Measurements from ENCODE around the gene CASTOR1.

Gene CASTOR1

GRCh38 chr22:30288419-30289140 lies 725 bp downstream of the CASTOR1 start:
- H3K9me3 ChIP-seq, result no peaks in the 10 kb centered on the region
- no peak for TF ChIP-seq CTCF (IDR thresholded peaks at IDR 0.05; ENCODE audit: low read depth, low read length)
- no peaks in the 10 kb centered on the region for H3K36me3 ChIP-seq
- H3K27me3 ChIP-seq, result no peaks in the 10 kb centered on the region
- peak overlapping the region; percentile 63 for H3K4me3 ChIP-seq (ENCODE audit: low read depth, low read length)
- H3K4me1 ChIP-seq, result peaks cover 16% of the 10 kb centered on the region
- DNase-seq, result no peak

DNA sequence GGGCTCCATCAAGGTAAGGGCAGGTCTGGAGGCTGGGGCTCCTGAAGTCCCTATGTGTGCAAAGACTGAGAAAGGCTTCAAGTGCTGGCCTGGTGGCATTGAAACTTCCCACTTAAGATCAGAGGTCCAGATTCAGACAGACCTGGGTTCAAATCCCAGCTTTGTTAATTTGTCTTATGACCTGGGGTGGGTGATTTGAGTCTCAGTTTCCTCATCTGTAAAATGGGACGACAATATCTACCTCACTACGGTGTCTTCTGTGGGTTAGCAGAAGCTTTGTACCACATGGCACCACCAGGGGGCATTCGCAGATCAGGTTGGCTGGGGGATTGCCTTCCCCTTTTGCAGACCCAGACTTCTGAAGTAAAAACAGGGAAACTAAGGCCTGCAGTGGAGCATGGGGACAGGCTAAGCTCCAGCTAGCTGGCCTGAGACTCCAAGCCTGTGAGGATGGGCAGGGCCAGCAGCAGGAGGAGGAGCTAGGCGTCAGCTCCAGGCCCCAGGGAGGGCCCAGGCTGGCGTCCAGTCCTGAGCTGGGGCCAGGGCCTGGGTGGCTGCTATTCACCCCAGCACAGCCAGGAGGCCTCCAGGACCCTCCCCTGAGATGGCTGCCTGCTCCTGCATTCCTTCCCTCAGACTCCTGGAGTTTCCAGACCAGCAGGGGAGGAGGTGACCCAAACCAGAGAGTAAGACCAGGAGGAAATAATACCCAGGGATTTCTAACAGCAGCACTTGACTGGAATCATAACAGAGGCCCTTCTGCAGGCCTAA lies 1.5 kb downstream of the CASTOR1 start:
- TF ChIP-seq CTCF (IDR thresholded peaks at IDR 0.05; ENCODE audit: low read depth, low read length), result peak; percentile 76
- H3K36me3 ChIP-seq, result no peaks in the 10 kb centered on the region
- H3K27me3 ChIP-seq, result no peaks in the 10 kb centered on the region
- H3K4me1 ChIP-seq, result peaks cover 16% of the 10 kb centered on the region
- no peaks in the 10 kb centered on the region for H3K9me3 ChIP-seq
- H3K4me3 ChIP-seq (ENCODE audit: low read depth, low read length), result no peak overlapping the region
- DNase-seq, result peak; percentile 84

GRCh38 chr22:30286813-30287647 lies 2.3 kb downstream of the CASTOR1 start:
- DNase-seq, result peak; percentile 83
- Histone ChIP-seq H3K27me3 (no peaks in the 10 kb centered on the region), H3K4me1 (peaks cover 16% of the 10 kb centered on the region), H3K36me3 (no peaks in the 10 kb centered on the region), H3K4me3 (ENCODE audit: low read depth, low read length) (no peak overlapping the region), H3K9me3 (no peaks in the 10 kb centered on the region)
- peak; percentile 85 for TF ChIP-seq CTCF (IDR thresholded peaks at IDR 0.05; ENCODE audit: low read depth, low read length)

GRCh38 chr22:30286331-30286730 lies 3.0 kb downstream of the CASTOR1 start:
- Histone ChIP-seq H3K27me3 (no peaks in the 10 kb centered on the region), H3K4me1 (peaks cover 16% of the 10 kb centered on the region), H3K36me3 (no peaks in the 10 kb centered on the region), H3K4me3 (ENCODE audit: low read depth, low read length) (no peak overlapping the region), H3K9me3 (no peaks in the 10 kb centered on the region)
- no peak for DNase-seq
- no peak for TF ChIP-seq CTCF (IDR thresholded peaks at IDR 0.05; ENCODE audit: low read depth, low read length)

GRCh38 chr22:30285846-30286200 lies 3.5 kb downstream of the CASTOR1 start:
- DNase-seq, result no peak
- Histone ChIP-seq H3K36me3 (no peaks in the 10 kb centered on the region), H3K27me3 (no peaks in the 10 kb centered on the region), H3K4me3 (ENCODE audit: low read depth, low read length) (no peak overlapping the region), H3K9me3 (no peaks in the 10 kb centered on the region), H3K4me1 (peaks cover 13% of the 10 kb centered on the region)
- no peak for TF ChIP-seq CTCF (IDR thresholded peaks at IDR 0.05; ENCODE audit: low read depth, low read length)

Data from BE2C (cell line).